HG03066 (cell line): ENCODE data around the gene KCNG1.

Experiments
- ATAC-seq: cut with Tn5 transposase; IDR thresholded peaks from one replicate; pipeline ENCODE4 v1.9.1; 2021; ENCODE audit warnings: low read depth; ENCODE audit not compliant: unreplicated experiment

KCNG1 gene

DNA sequence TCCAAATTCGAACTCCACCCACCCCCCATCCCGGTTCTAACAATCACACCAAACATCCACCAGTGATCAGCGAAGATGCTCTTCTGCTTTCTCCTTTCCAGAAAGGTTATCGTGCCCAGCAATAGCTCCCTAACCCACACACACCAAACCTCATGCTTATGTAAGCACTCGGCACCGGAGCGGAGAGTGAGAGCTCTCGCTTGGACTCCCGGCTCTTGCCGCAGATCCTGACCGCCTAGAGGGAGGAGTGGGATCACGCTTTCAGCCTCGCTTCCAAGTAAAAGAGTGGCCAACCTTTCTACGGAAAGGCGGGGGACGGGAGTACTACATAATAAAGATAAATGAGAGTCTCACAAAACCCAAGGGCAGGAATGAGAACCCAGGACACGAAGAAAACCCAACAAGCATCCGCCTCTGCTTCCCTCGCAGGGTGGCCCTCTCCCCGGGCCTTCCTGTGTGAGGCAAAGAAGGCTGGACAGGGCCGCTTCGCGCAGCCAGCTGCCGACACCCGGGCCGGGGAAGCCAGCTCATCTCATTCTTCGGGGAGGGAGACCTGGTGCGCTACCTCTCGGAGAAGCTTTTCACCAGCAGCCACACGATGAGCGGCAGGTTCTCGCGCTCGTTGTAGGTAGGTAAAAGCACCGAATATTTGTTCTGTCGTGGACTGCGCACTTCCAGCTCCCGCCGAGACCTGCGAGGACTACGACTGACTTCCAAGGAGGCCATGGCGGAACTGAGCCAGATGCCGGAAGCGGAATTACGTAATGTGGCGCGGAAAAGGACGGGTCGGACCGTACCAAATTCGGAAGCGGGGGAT, 64.9 kb downstream of the KCNG1 start, which contains the start of gene DPM1:
Gene DPM1, minus strand, starts transcription at position 735 of the 817 bp plus-strand sequence. Its CDS starts 9 bp downstream, at position 726.
- peak; percentile 92 for ATAC-seq

DNA sequence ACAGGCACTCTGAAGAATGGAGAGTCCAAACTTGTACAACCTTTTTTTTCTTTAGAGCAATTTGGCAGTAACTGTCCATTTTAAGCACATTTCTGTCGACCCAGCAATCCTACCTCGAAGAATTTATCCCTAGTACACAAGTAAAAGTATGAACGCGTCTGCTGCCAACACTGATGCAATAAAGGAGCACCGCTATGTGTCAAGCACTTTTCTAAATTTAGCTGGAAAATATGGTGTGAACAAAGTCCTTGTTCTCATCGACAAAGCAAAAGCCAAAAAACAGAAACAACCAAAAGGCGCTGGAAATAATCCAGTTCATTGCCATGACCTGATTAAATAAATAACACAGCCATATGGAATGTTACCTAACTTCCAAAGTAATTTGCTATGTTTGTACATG, 65.6 kb downstream of the KCNG1 start:
- no peak for ATAC-seq

DNA sequence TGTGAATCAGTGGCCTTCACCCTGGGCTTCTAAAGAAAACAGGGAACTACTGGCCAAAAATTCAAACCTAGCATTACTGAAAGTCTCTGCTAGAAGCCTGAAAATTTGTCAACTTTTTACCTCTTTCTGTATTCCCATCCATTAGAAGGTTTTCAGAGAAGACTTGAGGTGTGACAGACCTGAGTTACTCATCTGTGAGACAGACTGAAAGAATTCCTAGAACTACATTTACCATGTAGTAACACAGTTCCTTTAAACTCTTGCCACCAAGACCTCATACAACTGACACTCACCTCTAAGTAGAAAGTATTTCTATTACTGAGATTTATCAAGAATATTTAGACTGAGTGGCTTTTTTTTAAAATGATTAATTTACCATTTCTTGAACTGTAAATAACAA, 69.1 kb downstream of the KCNG1 start:
- no peak for ATAC-seq
